HG03064 (cell line): ENCODE measurements around the gene DTNBP1.
"Not testable (repeated sequence)": the region's sequence is repeated elsewhere in the genome, so short reads cannot be mapped to it uniquely, and the experiment has no call there.

Experiments
- ATAC-seq: cut with Tn5 transposase; IDR thresholded peaks from one replicate; pipeline ENCODE4 v1.9.1; 2021; ENCODE audit warnings: low read depth; ENCODE audit not compliant: unreplicated experiment

DTNBP1 gene

GRCh38 chr6:15672291-15672690 is 9.5 kb upstream of the DTNBP1 start:
- ATAC-seq: no peak

DNA sequence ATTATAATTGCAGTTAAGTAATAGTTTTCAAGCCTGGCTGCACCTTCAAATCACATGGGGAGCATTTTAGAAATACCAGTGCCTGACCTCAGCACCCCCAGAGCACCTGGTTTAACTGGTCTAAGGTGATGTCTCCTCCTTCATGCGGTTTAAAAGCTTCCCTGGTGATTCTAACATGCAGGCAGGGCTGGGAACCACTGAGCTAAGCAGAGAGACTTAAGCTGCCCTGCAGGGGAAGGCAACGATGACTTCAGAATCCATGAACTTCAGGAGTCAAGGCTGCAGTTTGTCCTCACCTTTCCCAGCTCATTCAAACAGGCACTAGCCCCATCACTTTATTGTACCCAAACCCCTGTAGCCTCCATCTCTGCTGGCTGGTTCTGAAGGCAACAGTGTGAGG is 6.1 kb upstream of the DTNBP1 start:
- no peak for ATAC-seq

DNA sequence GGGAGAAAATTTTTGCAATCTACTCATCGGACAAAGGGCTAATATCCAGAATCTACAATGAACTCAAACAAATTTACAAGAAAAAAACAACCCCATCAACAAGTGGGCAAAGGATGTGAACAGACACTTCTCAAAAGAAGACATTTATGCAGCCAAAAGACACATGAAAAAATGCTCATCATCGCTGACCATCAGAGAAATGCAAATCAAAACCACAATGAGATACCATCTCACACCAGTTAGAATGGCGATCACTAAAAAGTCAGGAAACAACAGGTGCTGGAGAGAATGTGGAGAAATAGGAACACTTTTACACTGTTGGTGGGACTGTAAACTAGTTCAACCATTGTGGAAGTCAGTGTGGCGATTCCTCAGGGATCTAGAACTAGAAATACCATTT is 4.1 kb upstream of the DTNBP1 start:
- not testable (repeated sequence) for ATAC-seq

GRCh38 chr6:15665237-15665636 is 2.4 kb upstream of the DTNBP1 start:
- ATAC-seq: no peak

- ATAC-seq: no peak
These were observed 473 bp upstream of the DTNBP1 start for GRCh38 chr6:15663130-15663871.

GRCh38 chr6:15661853-15662325 is 939 bp downstream of the DTNBP1 start:
- ATAC-seq: no peak

DNA sequence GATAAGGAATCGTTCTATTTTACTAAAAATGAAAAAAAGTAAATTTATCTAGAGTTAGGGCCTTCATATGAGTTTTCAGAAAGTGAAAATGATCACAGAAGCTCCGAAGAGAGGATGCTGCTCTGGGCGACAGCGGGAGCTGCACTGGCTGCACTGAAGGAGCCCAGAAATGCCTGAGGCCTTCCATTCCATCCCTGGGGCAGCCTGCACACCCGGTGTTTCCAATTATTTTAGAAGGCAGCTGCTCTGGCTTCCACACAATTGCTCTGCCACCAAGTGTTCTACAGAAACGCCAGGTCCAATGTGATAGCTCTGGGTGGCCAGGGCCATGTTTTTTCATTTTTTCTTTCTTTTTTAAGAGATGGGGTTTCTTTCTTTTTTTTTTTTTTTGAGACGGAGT is 3.6 kb downstream of the DTNBP1 start:
- ATAC-seq: no peak

- ATAC-seq: no peak
These were observed 4.6 kb downstream of the DTNBP1 start for GRCh38 chr6:15658181-15658744.

- no peak for ATAC-seq
These were observed 5.5 kb downstream of the DTNBP1 start for GRCh38 chr6:15657290-15657689.

DNA sequence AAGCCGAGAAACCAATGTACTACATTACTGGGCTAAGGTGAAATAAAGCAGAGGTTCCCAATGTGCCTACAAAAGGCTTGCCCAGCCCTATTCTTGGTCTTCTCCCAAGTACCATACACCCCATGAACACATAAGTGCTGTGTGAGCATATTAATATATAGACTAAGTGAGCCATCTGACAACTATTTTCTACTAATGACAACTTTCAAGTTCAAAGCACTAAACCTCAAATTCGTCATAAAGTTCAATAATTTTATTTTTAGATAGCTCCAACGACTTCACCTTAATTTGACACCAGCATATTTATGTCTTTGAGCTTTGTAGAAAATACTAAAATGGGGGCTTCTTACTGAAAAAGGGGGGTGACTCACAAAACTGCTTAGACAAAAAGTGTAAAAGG is 6.7 kb downstream of the DTNBP1 start:
- no peak for ATAC-seq

GRCh38 chr6:15654250-15654649 is 8.6 kb downstream of the DTNBP1 start:
- ATAC-seq: no peak

- ATAC-seq: no peak
These were observed 9.2 kb downstream of the DTNBP1 start for GRCh38 chr6:15653581-15653980.

DNA sequence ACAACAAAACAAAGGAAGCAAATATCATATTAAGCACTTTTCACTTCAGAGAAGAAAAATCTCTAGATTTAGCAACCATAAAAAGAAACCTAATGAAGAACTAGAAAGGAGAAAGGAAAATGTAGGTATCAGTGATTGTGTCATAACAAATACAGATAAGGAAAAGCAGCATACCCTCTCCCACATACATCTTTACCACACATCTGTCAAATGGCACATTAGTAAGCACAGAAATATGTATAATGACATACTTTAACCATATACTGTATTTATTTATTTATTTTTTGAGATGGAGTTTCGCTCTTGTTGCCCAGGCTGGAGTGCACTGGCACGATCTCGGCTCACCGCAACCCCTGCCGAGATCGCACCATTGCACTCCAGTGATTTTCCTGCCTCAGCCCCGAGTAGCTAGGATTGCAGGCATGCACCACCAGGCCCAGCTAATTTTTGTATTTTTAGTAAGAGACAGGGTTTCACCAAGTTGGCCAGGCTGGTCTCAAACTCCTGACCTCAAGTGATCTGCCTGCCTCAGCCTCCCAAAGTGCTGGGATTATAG is 12.7 kb downstream of the DTNBP1 start:
- not testable (repeated sequence) for ATAC-seq

DNA sequence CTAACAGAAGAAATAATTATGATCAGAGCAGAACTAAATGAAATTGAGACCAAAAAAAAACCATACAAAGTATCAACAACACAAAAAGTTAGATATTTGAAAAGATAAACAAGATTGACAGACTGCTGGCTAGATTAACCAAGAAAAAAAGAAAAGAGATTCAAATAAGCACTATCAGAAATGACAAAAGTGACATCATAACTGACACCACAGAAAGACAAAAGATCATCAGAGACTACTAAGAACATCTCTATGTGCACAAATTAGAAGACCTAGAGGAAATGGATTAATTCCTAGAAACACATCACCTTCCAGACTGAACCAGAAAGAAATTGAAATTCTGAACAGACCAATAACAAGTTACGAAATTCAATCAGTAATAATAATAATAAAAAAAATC is 17.9 kb downstream of the DTNBP1 start:
- no peak for ATAC-seq

GRCh38 chr6:15643542-15643941 is 19.3 kb downstream of the DTNBP1 start:
- no peak for ATAC-seq

GRCh38 chr6:15642276-15642675 is 20.6 kb downstream of the DTNBP1 start:
- ATAC-seq: no peak

- no peak for ATAC-seq
These were observed 24.5 kb downstream of the DTNBP1 start for GRCh38 chr6:15638373-15638772.

GRCh38 chr6:15631432-15631831 is 31.4 kb downstream of the DTNBP1 start:
- no peak for ATAC-seq

DNA sequence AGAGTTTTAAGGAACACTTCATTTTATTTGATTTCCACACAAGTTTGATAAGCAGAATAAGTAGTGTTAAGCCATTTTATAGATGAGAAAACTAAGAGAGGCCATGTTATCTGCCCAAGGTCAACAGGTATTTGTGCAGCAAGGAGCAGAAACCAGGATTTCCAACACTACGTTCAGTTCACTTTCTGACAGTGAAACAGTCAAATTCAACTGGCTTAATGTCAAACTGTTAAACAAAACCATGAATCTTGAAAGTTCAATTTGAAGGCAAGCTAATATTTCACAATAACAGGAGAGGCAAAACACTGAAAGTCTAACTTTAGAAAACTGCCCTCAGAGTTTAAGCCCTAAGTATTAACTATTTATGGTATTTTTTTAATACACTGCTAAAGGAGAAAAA is 32.6 kb downstream of the DTNBP1 start:
- ATAC-seq: no peak

DNA sequence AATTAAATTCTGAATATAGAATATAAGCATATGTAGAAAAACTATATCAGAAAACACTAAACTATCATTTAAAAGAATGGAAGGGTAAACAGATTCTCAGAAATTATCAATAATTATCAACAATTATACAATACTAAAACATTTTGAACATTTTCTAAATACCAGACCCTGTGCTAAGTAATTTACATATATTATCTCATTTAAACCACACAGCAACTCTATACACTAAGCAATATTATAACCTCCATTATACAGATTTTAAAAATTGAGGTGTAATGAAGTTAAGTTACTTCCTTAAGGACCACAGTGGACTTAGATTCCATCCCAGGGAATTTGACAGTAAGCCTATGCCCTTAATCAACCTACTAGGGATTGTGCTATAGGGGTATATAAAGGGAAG is 33.3 kb downstream of the DTNBP1 start:
- ATAC-seq: no peak

GRCh38 chr6:15628499-15629131 is 34.2 kb downstream of the DTNBP1 start:
- no peak for ATAC-seq

- ATAC-seq: no peak
These were observed 35.0 kb downstream of the DTNBP1 start for GRCh38 chr6:15627821-15628220.
